Mucosa of descending colon (tissue), 3 donors: Measurements from ENCODE around the gene POU3F2. TPM values are rescaled to one million over a fixed set of nuclear protein-coding genes. Genes with fewer than 3 reads are reported as not detected.

Source experiments
- ATAC-seq: fragments of 200-7000 bp; cut with Tn5 transposase; one replicate; pipeline ENCODE4 v1.9.1; 2020; ENCODE audit warnings: mild to moderate bottlenecking, moderate library complexity
- DNase-seq, 3 donors: peaks; one replicate each; pipeline ENCODE4 v3.0.0-alpha.2; 2020
- H3K36me3 ChIP-seq: fragments of 200-600 bp; one replicate; pipeline ENCODE4 v1.8.0; 2021; ENCODE audit warnings: low read depth, mild to moderate bottlenecking
- H3K4me1 ChIP-seq: fragments of 200-600 bp; one replicate; pipeline ENCODE4 v1.8.0; 2021; ENCODE audit warnings: low read depth, mild to moderate bottlenecking
- H3K4me3 ChIP-seq: fragments of 200-600 bp; one replicate; pipeline ENCODE4 v1.8.0; 2021; ENCODE audit warnings: mild to moderate bottlenecking
- H3K9me3 ChIP-seq: fragments of 200-600 bp; one replicate; pipeline ENCODE4 v1.8.0; 2021; ENCODE audit warnings: mild to moderate bottlenecking
- CTCF ChIP-seq: fragments of 200-600 bp; IDR thresholded peaks from one replicate; pipeline ENCODE4 v1.8.0; 2022; ENCODE audit warnings: antibody characterized with exemption, mild to moderate bottlenecking
- intact Hi-C, 2 donors: fragments of 100-400 bp; cut with DNase I in 1 of 2; cut with micrococcal nuclease in 1 of 2; formaldehyde crosslinking; loops; one replicate each; pipeline versions ENCODE4 v1.11.0 to v1.11.1; 2022; cut with DNase I, micrococcal nuclease
- total RNA-seq, 3 donors: library from RNA; stranded (reverse); fragmentation: NEBNext Ultra II Directional in 2 of 3; extraction: Animal tissue kit (Norgen Biotek cat#: 25700) in 2 of 3; gene quantifications; one replicate each; pipeline versions ENCODE4 v1.2.1 to v1.2.4, GENCODE V29; 2021 to 2023
- donor health status: DM: no; HTN: no; CAD: no; lungs with moderate emphysema.
- donor health status: DM: no; HTN: no; CAD: no.
- donor health status: DM: no; HTN: yes; CAD: no.

POU3F2 gene
- total RNA-seq, 3 donors from 2014 or later, result not detected

- H3K36me3 ChIP-seq, result no peaks in the 10 kb centered on the region
- TF ChIP-seq CTCF, result no peak
- intact Hi-C loops, result no loop called here
- DNase-seq, result peak in 1 of 3 donors; percentile 29
- no peaks in the 10 kb centered on the region for H3K9me3 ChIP-seq
- ATAC-seq, result no peak
- H3K4me3 ChIP-seq, result no peak overlapping the region
- peaks cover 14% of the 10 kb centered on the region for H3K4me1 ChIP-seq
Observed at GRCh38 chr6:98848539-98849242, 14.3 kb downstream of the POU3F2 start.

- TF ChIP-seq CTCF, result no peak
- intact Hi-C loops, result no loop called here
- ATAC-seq, result no peak
- no peak for DNase-seq
- Histone ChIP-seq H3K4me3 (no peak overlapping the region), H3K4me1 (no peaks in the 10 kb centered on the region), H3K9me3 (no peaks in the 10 kb centered on the region), H3K36me3 (no peaks in the 10 kb centered on the region)
Observed at GRCh38 chr6:98864497-98864896, 30.1 kb downstream of the POU3F2 start.

DNA sequence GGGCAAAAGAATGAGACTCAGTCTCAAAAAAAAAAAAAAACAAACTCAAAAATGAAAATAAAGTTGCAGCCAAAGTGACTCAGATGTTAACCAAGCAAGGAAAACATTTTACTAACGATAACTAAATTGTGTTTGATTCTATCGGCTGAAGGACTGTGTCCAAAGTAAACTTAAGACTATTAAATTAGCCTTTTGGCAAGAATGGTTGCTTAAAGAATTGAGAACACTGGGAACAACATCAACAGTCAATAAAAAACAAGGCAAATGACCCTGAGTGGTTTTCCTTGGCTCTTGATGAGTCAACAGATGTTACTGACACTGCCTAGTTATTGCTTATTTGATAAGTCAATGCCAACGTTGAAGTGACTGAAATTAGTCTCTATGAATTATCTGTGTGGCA lies 36.7 kb downstream of the POU3F2 start:
- no peak overlapping the region for H3K4me3 ChIP-seq
- intact Hi-C loops, result no loop called here
- H3K9me3 ChIP-seq, result no peaks in the 10 kb centered on the region
- H3K36me3 ChIP-seq, result no peaks in the 10 kb centered on the region
- ATAC-seq (no peak), DNase-seq (no peak)
- no peak for TF ChIP-seq CTCF
- no peaks in the 10 kb centered on the region for H3K4me1 ChIP-seq

GRCh38 chr6:98871821-98872220 lies 37.4 kb downstream of the POU3F2 start:
- no peak for TF ChIP-seq CTCF
- no peak for ATAC-seq
- H3K4me3 ChIP-seq, result no peak overlapping the region
- no peaks in the 10 kb centered on the region for H3K36me3 ChIP-seq
- DNase-seq, result no peak
- H3K9me3 ChIP-seq, result no peaks in the 10 kb centered on the region
- intact Hi-C loops, result no loop called here
- no peaks in the 10 kb centered on the region for H3K4me1 ChIP-seq

- no peaks in the 10 kb centered on the region for H3K9me3 ChIP-seq
- no peak for TF ChIP-seq CTCF
- no peaks in the 10 kb centered on the region for H3K4me1 ChIP-seq
- intact Hi-C loops, result no loop called here
- ATAC-seq (no peak), DNase-seq (no peak)
- no peak overlapping the region for H3K4me3 ChIP-seq
- H3K36me3 ChIP-seq, result no peaks in the 10 kb centered on the region
Observed at GRCh38 chr6:98875375-98875774, 41.0 kb downstream of the POU3F2 start.

GRCh38 chr6:98877250-98877649 lies 42.9 kb downstream of the POU3F2 start:
- TF ChIP-seq CTCF, result no peak
- no peaks in the 10 kb centered on the region for H3K9me3 ChIP-seq
- intact Hi-C loops, result no loop called here
- no peak overlapping the region for H3K4me3 ChIP-seq
- no peak for DNase-seq
- no peaks in the 10 kb centered on the region for H3K36me3 ChIP-seq
- H3K4me1 ChIP-seq, result no peaks in the 10 kb centered on the region
- ATAC-seq, result no peak
